T-helper 1 cell treated with Interleukin-12 subunit alpha and Interleukin-12 subunit beta and Interleukin-4 antibody, amounts not matched to agents 30 μg/mL and 1 μg/mL, for 36 hours (primary cell): ENCODE results near the gene OVCH2.
A peak's percentile ranks its signal among the peaks of the same experiment; 100 is the strongest.

Experiments
- H3K27ac Mint-ChIP-seq: one replicate; pipeline ENCODE4 v1.8.0; 2021; ENCODE audit warnings: mild to moderate bottlenecking, mixed read lengths
- H3K27me3 Mint-ChIP-seq: one replicate; pipeline ENCODE4 v1.8.0; 2021; ENCODE audit warnings: low read depth, mixed read lengths
- H3K36me3 Mint-ChIP-seq: one replicate; pipeline ENCODE4 v1.8.0; 2021; ENCODE audit warnings: low read depth, mixed read lengths
- H3K4me1 Mint-ChIP-seq: one replicate; pipeline ENCODE4 v1.8.0; 2021; ENCODE audit warnings: low read depth, mixed read lengths
- H3K4me3 Mint-ChIP-seq: one replicate; pipeline ENCODE4 v1.8.0; 2021; ENCODE audit warnings: mild to moderate bottlenecking, moderate library complexity, mixed read lengths
- H3K9me3 Mint-ChIP-seq: one replicate; pipeline ENCODE4 v1.8.0; 2021; ENCODE audit warnings: mixed read lengths

OVCH2 gene

GRCh38 chr11:7677071-7677470 lies 29.2 kb downstream of the OVCH2 start:
- Mint-ChIP-seq H3K27ac (no peak overlapping the region), H3K4me1 (peaks cover 6% of the 10 kb centered on the region), H3K4me3 (no peak overlapping the region), H3K9me3 (no peaks in the 10 kb centered on the region), H3K27me3 (peaks cover 63% of the 10 kb centered on the region), H3K36me3 (no peaks in the 10 kb centered on the region)

- no peak overlapping the region for H3K4me3 Mint-ChIP-seq
- H3K4me1 Mint-ChIP-seq = peaks cover 9% of the 10 kb centered on the region
- H3K9me3 Mint-ChIP-seq = no peaks in the 10 kb centered on the region
- no peaks in the 10 kb centered on the region for H3K36me3 Mint-ChIP-seq
- H3K27ac Mint-ChIP-seq = no peak overlapping the region
- H3K27me3 Mint-ChIP-seq = peaks cover 58% of the 10 kb centered on the region
These were observed 30.6 kb downstream of the OVCH2 start for GRCh38 chr11:7675631-7676030.

- no peak overlapping the region for H3K27ac Mint-ChIP-seq
- peaks cover 52% of the 10 kb centered on the region for H3K27me3 Mint-ChIP-seq
- no peaks in the 10 kb centered on the region for H3K36me3 Mint-ChIP-seq
These were observed 32.4 kb downstream of the OVCH2 start for GRCh38 chr11:7673724-7674434.

GRCh38 chr11:7672960-7673723 lies 33.1 kb downstream of the OVCH2 start, which contains the start of gene CYB5R2:
TSS of gene CYB5R2 (minus strand) at chr11:7673500. CDS start at chr11:7672825, 675 bp downstream.
- H3K27me3 Mint-ChIP-seq = peaks cover 50% of the 10 kb centered on the region
- H3K9me3 Mint-ChIP-seq = no peaks in the 10 kb centered on the region
- H3K36me3 Mint-ChIP-seq = no peaks in the 10 kb centered on the region
- peak within 1 kb of the TSS; percentile 69 for H3K4me3 Mint-ChIP-seq
- H3K27ac Mint-ChIP-seq = no peak within 1 kb of the TSS
- H3K4me1 Mint-ChIP-seq = peaks cover 12% of the 10 kb centered on the region

More at GRCh38 chr11:7673724-7674434, 32.4 kb downstream of the OVCH2 start:
- no peaks in the 10 kb centered on the region for H3K9me3 Mint-ChIP-seq
- peaks cover 12% of the 10 kb centered on the region for H3K4me1 Mint-ChIP-seq
- H3K4me3 Mint-ChIP-seq = peak overlapping the region; percentile 69

GRCh38 chr11:7672276-7672959 lies 33.9 kb downstream of the OVCH2 start:
- Mint-ChIP-seq H3K4me1 (peaks cover 12% of the 10 kb centered on the region), H3K27ac (no peak overlapping the region), H3K27me3 (peaks cover 43% of the 10 kb centered on the region), H3K36me3 (no peaks in the 10 kb centered on the region), H3K9me3 (no peaks in the 10 kb centered on the region), H3K4me3 (peak overlapping the region; percentile 33)

- H3K9me3 Mint-ChIP-seq = no peaks in the 10 kb centered on the region
- peaks cover 37% of the 10 kb centered on the region for H3K27me3 Mint-ChIP-seq
- no peaks in the 10 kb centered on the region for H3K36me3 Mint-ChIP-seq
- peaks cover 12% of the 10 kb centered on the region for H3K4me1 Mint-ChIP-seq
- H3K27ac Mint-ChIP-seq = no peak overlapping the region
- no peak overlapping the region for H3K4me3 Mint-ChIP-seq
These were observed 34.7 kb downstream of the OVCH2 start for GRCh38 chr11:7671347-7672215.

GRCh38 chr11:7670641-7671040 lies 35.6 kb downstream of the OVCH2 start:
- Mint-ChIP-seq H3K27ac (no peak overlapping the region), H3K4me3 (no peak overlapping the region), H3K36me3 (no peaks in the 10 kb centered on the region), H3K9me3 (no peaks in the 10 kb centered on the region), H3K4me1 (peaks cover 12% of the 10 kb centered on the region), H3K27me3 (peaks cover 28% of the 10 kb centered on the region)

- Mint-ChIP-seq H3K9me3 (no peaks in the 10 kb centered on the region), H3K4me1 (peaks cover 8% of the 10 kb centered on the region), H3K27ac (no peak overlapping the region), H3K36me3 (no peaks in the 10 kb centered on the region), H3K4me3 (no peak overlapping the region), H3K27me3 (peaks cover 11% of the 10 kb centered on the region)
These were observed 37.4 kb downstream of the OVCH2 start for GRCh38 chr11:7668911-7669310.

- peaks cover 9% of the 10 kb centered on the region for H3K27me3 Mint-ChIP-seq
- peaks cover 8% of the 10 kb centered on the region for H3K4me1 Mint-ChIP-seq
- H3K36me3 Mint-ChIP-seq = no peaks in the 10 kb centered on the region
- H3K4me3 Mint-ChIP-seq = no peak overlapping the region
- H3K27ac Mint-ChIP-seq = no peak overlapping the region
- H3K9me3 Mint-ChIP-seq = no peaks in the 10 kb centered on the region
These were observed 37.8 kb downstream of the OVCH2 start for GRCh38 chr11:7668464-7668863.

GRCh38 chr11:7667460-7667859 lies 38.8 kb downstream of the OVCH2 start:
- peaks cover 3% of the 10 kb centered on the region for H3K27me3 Mint-ChIP-seq
- peaks cover 5% of the 10 kb centered on the region for H3K4me1 Mint-ChIP-seq
- no peaks in the 10 kb centered on the region for H3K36me3 Mint-ChIP-seq
- H3K27ac Mint-ChIP-seq = no peak overlapping the region
- H3K4me3 Mint-ChIP-seq = no peak overlapping the region
- H3K9me3 Mint-ChIP-seq = no peaks in the 10 kb centered on the region

GRCh38 chr11:7666292-7666866 lies 39.9 kb downstream of the OVCH2 start:
- no peaks in the 10 kb centered on the region for H3K36me3 Mint-ChIP-seq
- no peaks in the 10 kb centered on the region for H3K27me3 Mint-ChIP-seq
- H3K9me3 Mint-ChIP-seq = no peaks in the 10 kb centered on the region
- no peak overlapping the region for H3K4me3 Mint-ChIP-seq
- H3K27ac Mint-ChIP-seq = no peak overlapping the region
- H3K4me1 Mint-ChIP-seq = peaks cover 5% of the 10 kb centered on the region

- H3K4me3 Mint-ChIP-seq = no peak overlapping the region
- peaks cover 3% of the 10 kb centered on the region for H3K4me1 Mint-ChIP-seq
- no peaks in the 10 kb centered on the region for H3K27me3 Mint-ChIP-seq
- H3K27ac Mint-ChIP-seq = no peak overlapping the region
- H3K36me3 Mint-ChIP-seq = no peaks in the 10 kb centered on the region
- no peaks in the 10 kb centered on the region for H3K9me3 Mint-ChIP-seq
These were observed 40.6 kb downstream of the OVCH2 start for GRCh38 chr11:7665473-7666291.

GRCh38 chr11:7664867-7665266 lies 41.4 kb downstream of the OVCH2 start:
- H3K4me1 Mint-ChIP-seq = no peaks in the 10 kb centered on the region
- no peaks in the 10 kb centered on the region for H3K36me3 Mint-ChIP-seq
- no peak overlapping the region for H3K27ac Mint-ChIP-seq
- H3K9me3 Mint-ChIP-seq = no peaks in the 10 kb centered on the region
- H3K4me3 Mint-ChIP-seq = no peak overlapping the region
- H3K27me3 Mint-ChIP-seq = no peaks in the 10 kb centered on the region
